ENCODE data around the gene MS4A1.
"Not testable (repeated sequence)": the region's sequence is repeated elsewhere in the genome, so short reads cannot be mapped to it uniquely, and the experiment has no call there.

MS4A1 gene

GRCh38 chr11:60502221-60502775 is 46.7 kb downstream of the MS4A1 start:
- no peak for DNase-seq (ENCODE audit: low spot score)

- no peak for DNase-seq (ENCODE audit: low spot score)
Measured at GRCh38 chr11:60504219-60504905, 48.7 kb downstream of the MS4A1 start.

GRCh38 chr11:60509609-60510008 is 54.0 kb downstream of the MS4A1 start:
- DNase-seq (ENCODE audit: low spot score), result not testable (repeated sequence)

- not testable (repeated sequence) for DNase-seq (ENCODE audit: low spot score)
Measured at GRCh38 chr11:60510209-60510608, 54.6 kb downstream of the MS4A1 start.

GRCh38 chr11:60511393-60511792 is 55.7 kb downstream of the MS4A1 start:
- DNase-seq (ENCODE audit: low spot score), result no peak

GRCh38 chr11:60512651-60513225 is 57.1 kb downstream of the MS4A1 start:
- DNase-seq (ENCODE audit: low spot score), result no peak

- DNase-seq (ENCODE audit: low spot score), result no peak
Measured at GRCh38 chr11:60513496-60514460, 58.1 kb downstream of the MS4A1 start.

- no peak for DNase-seq (ENCODE audit: low spot score)
Measured at GRCh38 chr11:60515144-60515855, 59.7 kb downstream of the MS4A1 start, which contains the start of gene MS4A13. Gene MS4A13 (plus strand): TSS chr11:60515392. CDS start chr11:60518084, 2,692 bp downstream.

Data from hematopoietic multipotent progenitor cell treated with erythropoietin and hydrocortisone succinate and interleukin-3 and kit ligand, for 15 days (in vitro differentiated cells).